ENCODE results near the gene CCDC158.
"Not testable (repeated sequence)": the region's sequence is repeated elsewhere in the genome, so short reads cannot be mapped to it uniquely, and the experiment has no call there.

CCDC158 gene

GRCh38 chr4:76373919-76374552 lies 46.9 kb downstream of the CCDC158 start:
- DNase-seq (ENCODE audit: low read depth): no peak

DNA sequence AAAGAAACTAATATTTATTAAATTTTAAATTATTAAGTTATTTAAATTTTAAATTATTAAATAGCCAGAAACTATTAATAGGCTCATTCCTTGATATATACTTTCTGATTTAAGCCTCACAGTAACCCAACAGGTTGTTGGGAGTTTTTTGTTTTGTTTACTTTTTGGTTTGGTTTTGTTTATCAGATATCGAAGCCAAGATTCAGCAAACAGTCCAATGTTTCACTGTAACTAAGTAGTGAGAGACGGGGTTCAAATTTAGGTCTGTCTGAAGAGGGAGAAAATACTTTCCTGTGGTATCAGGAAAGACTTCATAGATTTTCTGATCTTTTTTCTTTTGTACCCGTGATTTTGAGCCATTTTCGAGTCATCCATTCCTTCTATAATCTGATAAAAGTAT lies 54.2 kb downstream of the CCDC158 start:
- DNase-seq (ENCODE audit: low read depth): no peak

- DNase-seq (ENCODE audit: low read depth): no peak
These were observed 55.3 kb downstream of the CCDC158 start for GRCh38 chr4:76365636-76366035.

DNA sequence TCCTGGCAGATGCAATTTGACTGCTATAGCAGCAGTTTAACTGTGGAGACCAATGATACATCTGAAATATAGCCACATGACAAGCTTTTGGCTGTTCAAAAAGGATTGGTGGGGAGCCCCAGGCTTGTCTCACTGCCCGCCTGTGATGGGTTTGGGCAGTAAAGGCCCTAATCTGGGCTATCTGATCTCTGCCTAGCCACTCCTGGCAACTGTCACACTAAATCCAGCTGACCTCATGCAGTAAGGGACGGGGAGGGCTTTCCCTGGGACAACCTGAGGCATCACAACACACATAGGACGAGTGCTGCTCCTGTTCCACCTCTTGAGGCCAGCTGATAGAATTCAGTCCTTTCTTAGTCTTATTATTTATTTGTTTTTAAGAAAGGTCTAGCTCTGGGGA lies 56.2 kb downstream of the CCDC158 start:
- DNase-seq (ENCODE audit: low read depth): no peak

DNA sequence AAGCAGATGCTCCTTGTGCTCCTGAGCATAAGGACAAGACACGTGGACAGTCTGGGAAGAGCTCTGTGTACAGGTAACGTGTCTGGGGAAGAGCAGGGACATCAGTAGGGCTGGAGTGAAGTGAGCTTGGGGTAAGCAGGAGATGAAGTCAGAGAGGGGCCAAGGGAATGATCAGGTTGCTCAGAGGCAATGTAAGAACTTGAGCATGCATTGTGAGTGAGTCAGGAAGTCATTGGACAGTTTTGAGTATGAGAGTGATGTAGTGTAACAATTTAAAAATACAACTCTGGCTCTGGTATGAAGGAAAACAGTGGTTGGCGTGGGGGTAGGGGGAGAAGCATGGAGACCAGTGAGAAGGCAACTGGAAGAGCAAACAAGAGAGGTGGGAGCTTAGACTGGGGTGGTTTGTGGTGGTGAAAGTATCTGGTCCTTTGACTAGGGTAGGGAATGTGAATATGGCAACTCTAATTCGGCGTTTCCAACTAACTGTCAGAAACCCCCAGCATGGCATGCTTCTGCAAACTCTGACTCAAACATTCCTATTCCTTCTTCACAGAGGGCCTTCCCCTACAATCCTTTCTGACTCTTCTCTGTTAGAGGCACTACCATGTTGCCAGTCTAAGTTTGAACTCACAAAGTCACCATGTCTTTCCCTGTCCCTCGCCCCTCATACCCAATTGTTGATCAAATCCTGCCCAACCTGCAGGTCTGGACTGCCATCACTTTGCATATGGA lies 57.2 kb downstream of the CCDC158 start:
- DNase-seq (ENCODE audit: low read depth): no peak

DNA sequence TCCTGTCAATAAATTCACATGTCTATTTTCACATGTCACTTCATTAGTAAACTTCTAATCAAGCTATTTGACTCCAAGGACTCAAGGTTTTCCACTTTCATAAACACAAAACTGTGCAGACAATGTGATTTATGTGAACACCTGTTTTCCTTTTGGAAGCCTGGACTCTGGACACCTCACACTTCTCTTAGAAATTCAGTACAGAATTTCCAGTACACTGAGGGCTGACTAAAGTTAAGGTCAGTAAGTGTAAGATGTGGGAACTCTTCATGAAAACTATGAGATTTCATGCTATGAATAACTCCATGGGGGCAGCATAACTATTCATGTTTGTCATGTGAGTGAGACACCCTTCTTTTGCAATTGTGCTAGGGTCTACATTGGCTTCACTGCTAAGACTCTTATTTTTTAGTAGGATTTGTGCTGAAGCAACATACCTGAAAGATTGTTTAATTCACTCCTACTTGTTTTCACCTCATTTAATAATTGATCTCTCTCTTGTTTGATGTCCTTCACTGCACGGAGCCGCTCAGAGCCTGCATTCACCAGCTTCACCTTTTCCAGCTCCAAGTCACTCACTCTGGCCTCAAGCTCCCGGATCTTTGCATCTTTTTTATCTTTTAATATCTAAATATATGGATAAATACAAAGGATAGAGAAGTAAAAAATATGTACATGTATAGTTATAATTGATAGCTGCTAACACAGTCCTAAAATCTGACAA lies 59.1 kb downstream of the CCDC158 start:
- no peak for DNase-seq (ENCODE audit: low read depth)

DNA sequence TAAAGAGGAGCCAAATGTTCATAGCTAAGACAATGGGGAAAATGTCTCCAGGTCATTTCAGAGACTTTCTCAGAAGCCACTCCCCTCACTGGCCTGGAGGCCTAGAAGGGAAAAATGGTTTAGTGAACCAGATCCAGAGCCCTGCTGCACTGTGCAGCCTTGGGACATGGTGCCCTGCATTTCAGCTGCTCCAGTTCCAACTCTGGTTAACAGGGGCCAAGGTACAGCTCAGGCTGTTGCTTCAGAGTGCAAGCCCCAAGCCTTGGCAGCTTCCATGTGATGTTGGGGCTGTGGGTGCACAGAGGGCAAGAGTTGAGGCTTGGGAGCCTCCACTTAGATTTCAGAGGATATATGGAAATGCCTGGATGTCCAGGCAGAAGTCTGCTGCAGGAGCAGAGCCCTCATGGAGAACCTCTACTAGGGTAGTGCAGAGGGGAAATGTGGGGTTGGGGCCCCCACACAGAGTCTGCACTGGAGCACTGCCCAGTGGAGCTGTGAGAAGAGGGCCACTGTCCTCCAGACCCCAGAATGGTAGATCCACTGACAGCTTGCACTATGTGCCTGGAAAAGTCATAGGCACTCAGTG lies 61.0 kb downstream of the CCDC158 start:
- DNase-seq (ENCODE audit: low read depth): not testable (repeated sequence)

GRCh38 chr4:76357981-76358380 lies 63.0 kb downstream of the CCDC158 start:
- DNase-seq (ENCODE audit: low read depth): no peak

DNA sequence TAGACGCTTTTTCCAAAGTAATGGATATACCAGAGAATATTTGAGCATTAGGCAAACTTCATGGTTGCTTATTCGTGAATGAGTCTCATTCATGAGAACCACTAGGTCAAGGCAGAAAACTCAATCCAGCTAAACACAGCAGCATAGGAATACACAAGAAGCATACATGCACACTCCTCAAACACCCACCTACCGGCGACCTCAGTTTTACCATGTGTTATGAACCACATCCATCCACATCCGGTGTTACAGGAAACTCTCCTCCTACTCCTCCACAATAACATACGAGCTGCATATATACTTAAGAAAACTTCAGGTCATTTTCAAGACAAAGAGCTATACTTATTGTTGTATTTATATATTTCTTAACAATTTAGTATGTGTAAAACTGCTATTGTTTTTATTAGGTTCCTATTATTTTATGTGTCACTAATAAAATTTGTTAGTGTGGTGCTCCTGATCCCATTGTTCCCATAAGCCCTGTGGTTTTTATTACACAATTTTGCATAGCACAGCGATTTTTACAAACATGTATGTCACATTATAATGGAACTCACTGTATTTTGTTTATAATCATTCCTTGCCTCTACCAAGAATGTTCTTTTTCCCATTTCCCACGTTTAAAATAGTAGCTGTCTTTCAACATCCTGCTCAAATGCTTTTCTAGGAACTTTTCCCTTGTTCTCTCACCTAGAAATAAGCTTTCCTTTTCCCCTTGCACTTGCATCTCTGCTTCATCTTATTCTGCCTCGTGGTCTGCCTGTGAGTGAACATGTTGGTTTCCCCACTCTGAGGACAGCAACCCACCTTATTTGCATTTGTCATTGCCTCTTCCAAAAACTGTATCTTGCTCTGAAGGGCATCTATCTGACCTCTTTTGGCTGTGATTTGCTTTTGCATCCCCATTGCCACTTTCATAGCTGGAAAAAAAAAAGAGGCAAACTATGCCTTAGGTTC lies 66.1 kb downstream of the CCDC158 start:
- DNase-seq (ENCODE audit: low read depth): no peak

- DNase-seq (ENCODE audit: low read depth): no peak
These were observed 78.1 kb downstream of the CCDC158 start for GRCh38 chr4:76342803-76343202.

DNA sequence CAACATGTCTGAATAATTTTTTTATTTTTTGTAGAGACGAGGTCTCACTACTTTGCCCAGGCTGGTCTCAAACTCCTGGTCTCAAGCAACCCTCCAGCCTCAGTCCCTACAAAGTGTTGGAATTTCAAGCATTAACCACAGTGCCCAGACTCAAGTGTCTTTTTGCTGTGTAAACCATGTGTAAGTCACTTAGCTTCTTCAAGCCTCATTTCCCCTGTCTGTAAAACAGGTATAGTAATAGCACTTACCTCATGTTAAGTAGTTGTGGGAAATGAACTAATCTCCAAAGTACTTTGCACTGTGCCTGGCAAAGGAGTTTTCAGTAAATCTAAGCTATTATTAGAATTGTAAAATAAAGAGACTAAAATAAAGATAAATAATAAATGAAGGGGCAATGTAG lies 78.8 kb downstream of the CCDC158 start:
- DNase-seq (ENCODE audit: low read depth): no peak

DNA sequence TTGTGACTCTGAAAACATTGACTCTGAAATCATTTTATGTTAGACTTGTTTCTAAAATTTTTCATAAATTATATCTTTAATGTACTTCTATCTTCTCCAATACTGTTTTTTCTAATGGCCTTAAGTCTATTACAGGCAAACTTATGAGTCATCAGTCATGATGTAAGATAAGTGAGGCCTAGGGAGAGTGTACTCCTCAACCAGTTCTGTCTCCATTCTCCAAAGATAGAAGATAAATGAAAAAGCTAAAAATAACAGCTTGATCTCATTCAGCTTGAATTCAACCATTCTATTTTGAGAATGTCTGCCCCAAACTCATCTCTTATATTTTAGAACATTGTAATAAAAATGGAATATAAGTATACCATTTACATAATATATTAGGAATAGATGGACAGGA lies 79.9 kb downstream of the CCDC158 start:
- no peak for DNase-seq (ENCODE audit: low read depth)

- no peak for DNase-seq (ENCODE audit: low read depth)
These were observed 81.6 kb downstream of the CCDC158 start for GRCh38 chr4:76339364-76339763.

DNA sequence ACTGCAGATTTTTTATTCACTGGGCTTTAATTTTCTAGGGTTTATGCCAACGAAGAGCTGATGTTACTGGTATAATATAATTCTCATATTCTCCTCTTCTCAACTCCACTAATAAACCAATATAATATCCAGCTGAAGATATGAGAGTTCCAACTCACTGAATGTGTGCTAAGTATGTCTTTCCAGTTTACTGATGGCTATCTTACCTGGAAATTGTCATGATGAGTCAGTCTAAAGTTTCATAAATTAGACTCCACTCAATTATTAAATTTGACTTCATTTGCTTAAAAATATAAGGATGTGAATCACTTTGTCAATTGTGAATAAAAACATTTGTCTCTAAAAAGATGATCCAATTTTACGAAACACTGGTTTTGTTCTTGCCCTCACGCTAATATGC lies 86.1 kb downstream of the CCDC158 start:
- DNase-seq (ENCODE audit: low read depth): no peak

DNA sequence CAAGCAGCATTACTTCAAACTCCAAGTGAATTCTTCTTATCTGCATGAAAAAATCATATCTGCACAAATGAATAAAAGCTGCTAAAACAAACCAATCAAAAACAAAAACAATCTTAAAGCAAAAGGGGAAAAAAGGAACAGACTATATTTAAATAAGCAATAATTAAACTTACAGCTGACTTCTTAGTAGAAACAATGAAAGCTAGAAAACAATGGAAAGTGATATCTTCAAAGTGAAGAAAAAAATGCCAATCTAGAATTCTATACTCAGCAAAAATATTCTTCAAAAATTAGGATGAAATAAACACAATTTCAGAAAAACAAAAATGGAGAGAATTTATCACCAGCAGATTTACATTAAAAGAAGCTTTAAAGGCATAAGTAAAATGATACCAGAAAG lies 94.4 kb downstream of the CCDC158 start:
- no peak for DNase-seq (ENCODE audit: low read depth)

GRCh38 chr4:76325072-76325471 lies 95.9 kb downstream of the CCDC158 start:
- DNase-seq (ENCODE audit: low read depth): no peak

GRCh38 chr4:76322236-76322635 lies 98.7 kb downstream of the CCDC158 start:
- DNase-seq (ENCODE audit: low read depth): no peak

- no peak for DNase-seq (ENCODE audit: low read depth)
These were observed 104.8 kb downstream of the CCDC158 start for GRCh38 chr4:76316131-76316530.

DNA sequence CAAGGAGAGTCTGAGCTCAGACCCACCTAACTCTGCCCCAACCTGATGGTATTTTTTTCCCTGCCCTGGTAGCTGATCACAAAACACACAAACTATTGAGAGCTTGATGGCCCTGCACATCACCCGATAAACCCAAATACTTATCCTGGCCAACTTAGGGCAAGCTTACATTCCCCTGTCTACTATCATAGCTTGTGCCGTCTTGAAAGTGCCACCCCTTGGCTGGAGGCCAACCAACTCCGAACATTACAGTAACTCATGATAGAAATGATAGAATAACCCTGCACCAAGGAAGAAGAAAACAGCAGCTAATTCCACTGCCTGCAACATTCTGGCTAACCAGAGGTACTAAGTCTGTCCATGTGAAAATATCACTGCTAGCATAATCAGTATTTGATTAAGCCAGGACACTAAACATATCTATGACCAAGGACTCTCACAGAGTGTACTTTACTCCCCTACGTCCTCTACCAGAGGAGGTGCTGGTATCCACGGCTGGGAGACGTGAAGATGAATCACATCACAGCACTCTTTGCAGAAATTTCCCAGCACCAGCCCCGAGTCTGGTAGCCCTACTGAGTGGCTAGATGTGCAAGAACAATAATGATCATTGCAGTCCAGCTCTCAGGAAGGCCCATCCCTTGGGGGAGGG lies 105.5 kb downstream of the CCDC158 start:
- DNase-seq (ENCODE audit: low read depth): no peak

DNA sequence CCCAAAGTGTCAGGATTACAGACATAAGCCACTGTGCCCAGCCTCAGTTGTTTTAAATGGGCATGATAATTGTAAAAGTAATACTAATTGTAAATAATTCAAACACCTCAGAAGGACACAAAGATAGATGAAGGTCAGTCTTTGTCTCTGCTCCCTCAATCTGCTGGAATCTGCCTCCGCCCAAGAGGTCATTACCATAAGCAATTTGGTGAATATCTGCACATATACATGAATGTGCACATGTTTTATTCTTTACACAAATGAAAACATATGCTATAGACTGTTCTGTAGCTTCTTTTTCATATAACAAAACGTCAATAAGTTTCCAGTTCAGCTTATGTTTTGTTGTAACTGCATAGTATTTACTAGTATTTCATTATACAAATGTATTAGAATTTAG lies 107.4 kb downstream of the CCDC158 start:
- no peak for DNase-seq (ENCODE audit: low read depth)

- no peak for DNase-seq (ENCODE audit: low read depth)
These were observed 108.5 kb downstream of the CCDC158 start for GRCh38 chr4:76312457-76312856.
